H9 (cell line): ENCODE data around the gene DUSP7. TPM values are rescaled to one million over a fixed set of nuclear protein-coding genes. Genes with fewer than 3 reads are reported as not detected.
A peak's percentile ranks its signal among the peaks of the same experiment; 100 is the strongest.

Experiments
- DNase-seq: peaks from one replicate; pipeline ENCODE4 v3.0.0-alpha.2; 2017
- H2AFZ ChIP-seq: one replicate; pipeline ENCODE4 v1.6.1; 2013; ENCODE audit warnings: mild to moderate bottlenecking, low read length, control low read depth, moderate library complexity
- H2AK5ac ChIP-seq: 2 replicates; pipeline ENCODE4 v1.6.1; 2013; ENCODE audit warnings: low read length, control low read depth, mixed read lengths; ENCODE audit not compliant: insufficient read length
- H2BK120ac ChIP-seq: one replicate; pipeline ENCODE4 v1.6.1; 2013; ENCODE audit warnings: low read depth, mild to moderate bottlenecking, low read length, control low read depth, inconsistent platforms; ENCODE audit not compliant: poor library complexity, severe bottlenecking
- H2BK12ac ChIP-seq: 2 replicates; pipeline ENCODE4 v1.6.1; 2013; ENCODE audit warnings: low read length, control low read depth, mixed read lengths, low read depth; ENCODE audit not compliant: insufficient read length
- H2BK15ac ChIP-seq: 2 replicates; pipeline ENCODE4 v1.6.1; 2013; ENCODE audit warnings: low read depth, low read length, control low read depth
- H2BK20ac ChIP-seq: one replicate; pipeline ENCODE4 v1.6.1; 2013; ENCODE audit warnings: low read depth, mild to moderate bottlenecking, low read length, control low read depth, inconsistent platforms; ENCODE audit not compliant: poor library complexity, severe bottlenecking
- H2BK5ac ChIP-seq: 2 replicates; pipeline ENCODE4 v1.6.1; 2013; ENCODE audit warnings: low read length, control low read depth, mixed read lengths; ENCODE audit not compliant: insufficient read length
- H3K14ac ChIP-seq: 2 replicates; pipeline ENCODE4 v1.6.1; 2013; ENCODE audit warnings: low read length, control low read depth; ENCODE audit not compliant: insufficient read depth
- H3K18ac ChIP-seq: 2 replicates; pipeline ENCODE4 v1.6.1; 2013; ENCODE audit warnings: low read depth, mild to moderate bottlenecking, mixed read lengths, low read length, control low read depth; ENCODE audit not compliant: insufficient read length
- H3K23ac ChIP-seq: 2 replicates; pipeline ENCODE4 v1.6.1; 2013; ENCODE audit warnings: low read length, control low read depth, mixed read lengths, low read depth; ENCODE audit not compliant: insufficient read length
- H3K23me2 ChIP-seq: 2 replicates; pipeline ENCODE4 v1.6.1; 2013; ENCODE audit warnings: low read depth, mild to moderate bottlenecking, mixed read lengths, low read length, control low read depth; ENCODE audit not compliant: insufficient read length, poor library complexity, severe bottlenecking
- H3K27ac ChIP-seq: 2 replicates; pipeline ENCODE4 v1.5.1; 2013; ENCODE audit warnings: low read length, control low read depth, mixed read lengths, low read depth; ENCODE audit not compliant: insufficient read length
- H3K27me3 ChIP-seq: 2 replicates; pipeline ENCODE4 v1.6.1; 2013; ENCODE audit warnings: low read length, control low read depth, inconsistent platforms; ENCODE audit not compliant: insufficient read depth
- H3K4ac ChIP-seq: 2 replicates; pipeline ENCODE4 v1.6.1; 2013; ENCODE audit warnings: low read depth, mild to moderate bottlenecking, control low read depth, inconsistent platforms, low read length, moderate library complexity
- H3K4me1 ChIP-seq: 2 replicates; pipeline ENCODE4 v1.6.1; 2013; ENCODE audit warnings: low read length, control low read depth, inconsistent platforms; ENCODE audit not compliant: insufficient read depth
- H3K4me2 ChIP-seq: 2 replicates; pipeline ENCODE4 v1.6.1; 2013; ENCODE audit warnings: low read length, control low read depth, mixed read lengths; ENCODE audit not compliant: insufficient read length, insufficient read depth
- H3K56ac ChIP-seq: 2 replicates; pipeline ENCODE4 v1.6.1; 2013; ENCODE audit warnings: low read depth, mild to moderate bottlenecking, mixed read lengths, low read length, control low read depth; ENCODE audit not compliant: insufficient read length
- H3K79me1 ChIP-seq: 2 replicates; pipeline ENCODE4 v1.6.1; 2013; ENCODE audit warnings: low read depth, mild to moderate bottlenecking, moderate library complexity, low read length, control low read depth, inconsistent platforms; ENCODE audit not compliant: insufficient read depth, poor library complexity, severe bottlenecking
- H3K79me2 ChIP-seq: 2 replicates; pipeline ENCODE4 v1.6.1; 2013; ENCODE audit warnings: low read length, control low read depth, inconsistent platforms; ENCODE audit not compliant: insufficient read depth
- H3K9ac ChIP-seq: 2 replicates; pipeline ENCODE4 v1.6.1; 2013; ENCODE audit warnings: low read length, control low read depth, mixed read lengths; ENCODE audit not compliant: insufficient read length; ENCODE audit errors: extremely low read depth
- H3K9me3 ChIP-seq: one replicate; pipeline ENCODE4 v1.6.1; 2013; ENCODE audit warnings: low read depth, low read length, inconsistent platforms; ENCODE audit not compliant: control insufficient read depth
- H3T11ph ChIP-seq: one replicate; pipeline ENCODE4 v1.6.1; 2013; ENCODE audit warnings: mild to moderate bottlenecking, low read length, control low read depth, inconsistent platforms
- H4K20me1 ChIP-seq: one replicate; pipeline ENCODE4 v1.6.1; 2013; ENCODE audit not compliant: control insufficient read depth, insufficient read length, insufficient read depth
- H4K5ac ChIP-seq: 2 replicates; pipeline ENCODE4 v1.6.1; 2013; ENCODE audit warnings: low read depth, mild to moderate bottlenecking, mixed read lengths, low read length, control low read depth; ENCODE audit not compliant: insufficient read length
- H4K8ac ChIP-seq: replicated peaks from 2 replicates; pipeline ENCODE4 v1.6.1; 2013; ENCODE audit warnings: low read length, control low read depth, mixed read lengths, low read depth; ENCODE audit not compliant: insufficient read length
- H4K91ac ChIP-seq: 2 replicates; pipeline ENCODE4 v1.6.1; 2013; ENCODE audit warnings: low read depth, mild to moderate bottlenecking, moderate library complexity, mixed read lengths, low read length, control low read depth; ENCODE audit not compliant: insufficient read length
- H3K27ac Mint-ChIP-seq, 3 experiments: 2 replicates in 2 of 3; 3 replicates in 1 of 3; pipeline ENCODE4 v1.8.0; 2020 to 2021; ENCODE audit warnings: mixed read lengths in 3 of 3, mild to moderate bottlenecking in 1 of 3, moderate library complexity in 1 of 3
- H3K27me3 Mint-ChIP-seq: 2 replicates; pipeline ENCODE4 v1.8.0; 2021; ENCODE audit warnings: low read depth, mild to moderate bottlenecking, moderate library complexity, mixed read lengths
- H3K36me3 Mint-ChIP-seq, 3 experiments: 2 replicates in 2 of 3; 3 replicates in 1 of 3; pipeline ENCODE4 v1.8.0; 2020 to 2021; ENCODE audit warnings: low read depth in 3 of 3, mixed read lengths in 3 of 3; ENCODE audit not compliant: insufficient read depth in 1 of 3
- H3K4me1 Mint-ChIP-seq, 2 experiments: 2 replicates each; pipeline ENCODE4 v1.8.0; 2020; ENCODE audit warnings: mixed read lengths in 2 of 2
- H3K4me3 Mint-ChIP-seq, 2 experiments: 2 replicates in 1 of 2; 3 replicates in 1 of 2; pipeline ENCODE4 v1.8.0; 2020 to 2021; ENCODE audit warnings: mild to moderate bottlenecking in 2 of 2, mixed read lengths in 2 of 2, moderate library complexity in 1 of 2
- H3K9me3 Mint-ChIP-seq, 2 experiments: 2 replicates in 1 of 2; 3 replicates in 1 of 2; pipeline ENCODE4 v1.8.0; 2020; ENCODE audit warnings: mild to moderate bottlenecking in 2 of 2, mixed read lengths in 2 of 2, moderate library complexity in 1 of 2
- CTCF ChIP-seq: fragments of 200-600 bp; sonication (generic); conservative IDR thresholded peaks from 3 replicates; pipeline ENCODE4 v1.8.0; 2021; ENCODE audit warnings: antibody characterized with exemption, mild to moderate bottlenecking
- WGBS: extraction: QIAGEN DNeasy Blood & Tissue Kit; methylation state at CpG from one replicate; pipeline ENCODE4 v1.1.7; 2013; ENCODE audit warnings: missing lambda C conversion rate, low lambda C conversion rate, mixed read lengths; ENCODE audit not compliant: insufficient read length; ENCODE audit errors: extremely low coverage; 5-methylcytosine and 5-hydroxymethylcytosine counted together
- total RNA-seq: library from RNA; stranded (reverse); gene quantifications from 2 replicates; pipeline ENCODE4 v1.2.1, GENCODE V29; 2021

DUSP7 gene
- total RNA-seq, 1 experiment from 2014 or later, result 24.0 TPM

- peak overlapping the region in 2 of 3 experiments; percentile 28 to 77; a peak in 4 of 7 replicates for H3K27ac Mint-ChIP-seq
- H3K27me3 ChIP-seq, result no peaks in the 10 kb centered on the region
- H3K79me1 ChIP-seq, result no peaks in the 10 kb centered on the region
- H3K18ac ChIP-seq, result no peak overlapping the region
- H4K5ac ChIP-seq, result no peak overlapping the region
- H3K27me3 Mint-ChIP-seq, result peaks cover 4% of the 10 kb centered on the region
- no peaks in the 10 kb centered on the region; a peak in 1 of 7 replicates for H3K36me3 Mint-ChIP-seq
- no peaks in the 10 kb centered on the region for H3K9me3 ChIP-seq
- no peak overlapping the region for H2BK15ac ChIP-seq
- WGBS, result no CpG with 5 or more reads among the region's 4 CpGs
- H2BK120ac ChIP-seq, result no peak overlapping the region
- peaks cover 51 to 62% of the 10 kb centered on the region in 2 experiments for H3K4me1 Mint-ChIP-seq
- peak overlapping the region; percentile 1 to 75; a peak in 3 of 5 replicates for H3K4me3 Mint-ChIP-seq
- H2BK12ac ChIP-seq, result no peak overlapping the region
- no peak overlapping the region for H2AFZ ChIP-seq
- no peaks in the 10 kb centered on the region for H3K79me2 ChIP-seq
- TF ChIP-seq CTCF, result no peak
- no peak overlapping the region for H3K27ac ChIP-seq
- H3K23ac ChIP-seq, result no peak overlapping the region
- H3K9me3 Mint-ChIP-seq, result no peaks in the 10 kb centered on the region
- H3K4me2 ChIP-seq, result peak overlapping the region; percentile 36
- no peak overlapping the region for H4K8ac ChIP-seq
- DNase-seq, result no peak
- H3K9ac ChIP-seq, result no peak overlapping the region
- H2AK5ac ChIP-seq, result no peak overlapping the region
- H3T11ph ChIP-seq, result no peak overlapping the region
- no peaks in the 10 kb centered on the region for H3K23me2 ChIP-seq
- no peak overlapping the region for H2BK5ac ChIP-seq
- 0 out of 2 replicates have a peak overlapping the region, but pooled peaks have one; percentile 5 for H3K14ac ChIP-seq
- no peak overlapping the region for H3K56ac ChIP-seq
- peaks cover 15% of the 10 kb centered on the region; the same call in 1 of the 2 replicates for H3K4me1 ChIP-seq
- H3K4ac ChIP-seq, result no peak overlapping the region
- no peak overlapping the region for H2BK20ac ChIP-seq
- H4K91ac ChIP-seq, result no peak overlapping the region
- H4K20me1 ChIP-seq, result no peaks in the 10 kb centered on the region
These were observed 51.4 kb downstream of the DUSP7 start for GRCh38 chr3:52004906-52005395.
